Measurements from ENCODE around the gene TGFBR3. TPM values are rescaled to one million over a fixed set of nuclear protein-coding genes. Genes with fewer than 3 reads are reported as not detected.

The TGFBR3 gene
- polyA plus RNA-seq, 12 donors: 23.8 to 64.0 (median 31.6) TPM; not detected in 1

GRCh38 chr1:91651243-91651642 lies 234.7 kb downstream of the TGFBR3 start:
- no peak for DNase-seq

GRCh38 chr1:91650764-91651163 lies 235.2 kb downstream of the TGFBR3 start:
- DNase-seq: peak; percentile 85

- no peak for DNase-seq
These were observed 238.9 kb downstream of the TGFBR3 start for GRCh38 chr1:91647061-91647460.

- no peak for DNase-seq
These were observed 240.9 kb downstream of the TGFBR3 start for GRCh38 chr1:91645031-91645430.

- DNase-seq: no peak
These were observed 242.5 kb downstream of the TGFBR3 start for GRCh38 chr1:91643431-91643830.

- DNase-seq: no peak
These were observed 244.9 kb downstream of the TGFBR3 start for GRCh38 chr1:91640877-91641526.

GRCh38 chr1:91637539-91637994 lies 248.4 kb downstream of the TGFBR3 start:
- DNase-seq: no peak

- DNase-seq: no peak
These were observed 250.2 kb downstream of the TGFBR3 start for GRCh38 chr1:91635763-91636162.

GRCh38 chr1:91633438-91633837 lies 252.5 kb downstream of the TGFBR3 start:
- DNase-seq: no peak

GRCh38 chr1:91631718-91632330 lies 254.1 kb downstream of the TGFBR3 start:
- DNase-seq: no peak

- no peak for DNase-seq
These were observed 255.1 kb downstream of the TGFBR3 start for GRCh38 chr1:91630803-91631202.

Other genes starting within 250 kb of the TGFBR3 start
- gene BRDT, start 63.2 kb upstream of the TGFBR3 start, polyA plus RNA-seq (ENCODE audit: insufficient read length in 12 of 12): not detected
- 1 to 10 TPM in 3 of 12 donors, under 1 TPM in 8, not detected in 1; 0.72 to 7.8 (median 0.85) TPM for gene EPHX4, start 143.8 kb upstream of the TGFBR3 start, polyA plus RNA-seq (ENCODE audit: insufficient read length in 12 of 12)
- under 1 TPM in 4 of 12 donors, not detected in 8; 0.18 to 0.43 (median 0.33) TPM for gene SETSIP, start 189.3 kb upstream of the TGFBR3 start, polyA plus RNA-seq (ENCODE audit: insufficient read length in 12 of 12)
- gene BTBD8, start 194.2 kb upstream of the TGFBR3 start, polyA plus RNA-seq (ENCODE audit: insufficient read length in 12 of 12): 1 to 10 TPM in 11 of 12 donors, not detected in 1; 1.9 to 4.4 (median 3.1) TPM